Progenitor cell of endocrine pancreas (in vitro differentiated cells): ENCODE data around the gene TIMP2. TPM values are rescaled to one million over a fixed set of nuclear protein-coding genes. Genes with fewer than 3 reads are reported as not detected.
A peak's percentile ranks its signal among the peaks of the same experiment; 100 is the strongest.

ENCODE experiments used
- DNase-seq: peaks from one replicate; pipeline ENCODE4 v3.0.0; 2021; ENCODE audit warnings: low spot score; ENCODE audit not compliant: unreplicated experiment
- H3K27ac Mint-ChIP-seq: 2 replicates; pipeline ENCODE4 v1.8.0; 2021; ENCODE audit warnings: mild to moderate bottlenecking, moderate library complexity, mixed read lengths
- H3K27me3 Mint-ChIP-seq: 2 replicates; pipeline ENCODE4 v1.8.0; 2021; ENCODE audit warnings: mixed read lengths
- H3K36me3 Mint-ChIP-seq: 2 replicates; pipeline ENCODE4 v1.8.0; 2022; ENCODE audit warnings: mixed read lengths; ENCODE audit not compliant: insufficient read depth
- H3K4me1 Mint-ChIP-seq: 2 replicates; pipeline ENCODE4 v1.8.0; 2021; ENCODE audit warnings: low read depth, mixed read lengths
- H3K4me3 Mint-ChIP-seq: 2 replicates; pipeline ENCODE4 v1.8.0; 2021; ENCODE audit warnings: low read depth, mild to moderate bottlenecking, moderate library complexity, mixed read lengths
- H3K9me3 Mint-ChIP-seq: 2 replicates; pipeline ENCODE4 v1.8.0; 2021; ENCODE audit warnings: low read depth, mixed read lengths
- total RNA-seq: library from RNA; stranded (reverse); gene quantifications from 2 replicates; pipeline ENCODE4 v1.2.1, GENCODE V29; 2021
- TF ChIP-seq, protein P1 (sequence below): fragments of 200-600 bp; sonication (generic); IDR thresholded peaks from one replicate; pipeline ENCODE4 v1.5.0; 2021; ENCODE audit warnings: antibody characterized with exemption, mild to moderate bottlenecking; ENCODE audit not compliant: unreplicated experiment

TIMP2 gene
- total RNA-seq, 1 donor from 2014 or later = 51.4 TPM

DNA sequence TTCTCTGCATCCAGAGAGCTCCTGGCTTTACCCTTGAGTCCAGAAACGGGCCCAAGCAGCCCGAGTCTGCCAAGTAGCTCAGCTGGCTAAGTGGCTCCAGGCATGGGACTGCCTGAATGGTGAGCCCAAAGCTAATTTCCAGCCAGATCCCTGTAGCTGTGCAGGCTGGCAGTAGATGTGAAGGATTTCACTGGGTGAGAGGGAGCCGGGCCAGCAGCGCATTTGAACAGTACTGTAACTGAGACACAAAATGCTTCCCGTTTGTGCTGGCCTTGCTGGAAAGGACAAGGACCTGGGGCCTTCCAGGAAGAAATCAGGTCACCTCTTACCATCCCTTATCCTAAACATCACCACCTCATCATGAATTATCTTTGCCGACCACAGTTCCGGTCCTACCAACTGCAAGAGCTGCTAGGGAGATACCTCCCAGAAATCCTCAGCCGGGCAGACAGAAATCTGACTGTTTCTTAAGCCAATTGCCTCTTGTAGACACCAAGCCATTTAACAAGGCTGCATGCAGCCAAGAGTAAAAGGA lies 3.7 kb downstream of the TIMP2 start:
- peaks cover 31% of the 10 kb centered on the region for H3K4me1 Mint-ChIP-seq
- H3K4me3 Mint-ChIP-seq = no peak overlapping the region
- peaks cover 2% of the 10 kb centered on the region for H3K27me3 Mint-ChIP-seq
- DNase-seq = no peak
- H3K27ac Mint-ChIP-seq = peak overlapping the region; percentile 68
- TF ChIP-seq, protein P1, sequence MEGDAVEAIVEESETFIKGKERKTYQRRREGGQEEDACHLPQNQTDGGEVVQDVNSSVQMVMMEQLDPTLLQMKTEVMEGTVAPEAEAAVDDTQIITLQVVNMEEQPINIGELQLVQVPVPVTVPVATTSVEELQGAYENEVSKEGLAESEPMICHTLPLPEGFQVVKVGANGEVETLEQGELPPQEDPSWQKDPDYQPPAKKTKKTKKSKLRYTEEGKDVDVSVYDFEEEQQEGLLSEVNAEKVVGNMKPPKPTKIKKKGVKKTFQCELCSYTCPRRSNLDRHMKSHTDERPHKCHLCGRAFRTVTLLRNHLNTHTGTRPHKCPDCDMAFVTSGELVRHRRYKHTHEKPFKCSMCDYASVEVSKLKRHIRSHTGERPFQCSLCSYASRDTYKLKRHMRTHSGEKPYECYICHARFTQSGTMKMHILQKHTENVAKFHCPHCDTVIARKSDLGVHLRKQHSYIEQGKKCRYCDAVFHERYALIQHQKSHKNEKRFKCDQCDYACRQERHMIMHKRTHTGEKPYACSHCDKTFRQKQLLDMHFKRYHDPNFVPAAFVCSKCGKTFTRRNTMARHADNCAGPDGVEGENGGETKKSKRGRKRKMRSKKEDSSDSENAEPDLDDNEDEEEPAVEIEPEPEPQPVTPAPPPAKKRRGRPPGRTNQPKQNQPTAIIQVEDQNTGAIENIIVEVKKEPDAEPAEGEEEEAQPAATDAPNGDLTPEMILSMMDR = no peak
- H3K9me3 Mint-ChIP-seq = no peaks in the 10 kb centered on the region
- no peaks in the 10 kb centered on the region for H3K36me3 Mint-ChIP-seq

DNA sequence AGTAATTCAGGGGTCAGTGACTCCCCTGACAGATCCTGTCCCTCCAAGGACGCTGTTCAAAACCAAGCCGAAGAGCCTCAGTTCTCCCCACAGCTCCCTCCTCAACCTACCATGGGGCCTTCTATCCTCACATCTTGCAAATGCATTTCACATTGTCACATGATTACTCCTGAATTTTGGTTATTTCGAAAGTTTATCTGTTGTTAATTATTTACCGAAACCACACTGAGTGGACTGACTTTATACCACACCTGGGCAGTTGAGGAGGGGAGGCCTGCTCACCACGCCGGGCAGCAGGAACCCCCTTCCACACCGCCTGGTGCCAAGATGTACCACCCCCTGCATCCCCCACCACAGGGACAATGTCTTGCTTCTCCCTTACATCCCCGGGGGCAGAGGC lies 4.7 kb downstream of the TIMP2 start:
- DNase-seq = no peak
- no peaks in the 10 kb centered on the region for H3K36me3 Mint-ChIP-seq
- peaks cover 31% of the 10 kb centered on the region for H3K4me1 Mint-ChIP-seq
- TF ChIP-seq, protein P1 = no peak
- H3K27me3 Mint-ChIP-seq = no peaks in the 10 kb centered on the region
- no peak overlapping the region for H3K27ac Mint-ChIP-seq
- H3K9me3 Mint-ChIP-seq = no peaks in the 10 kb centered on the region
- H3K4me3 Mint-ChIP-seq = no peak overlapping the region

DNA sequence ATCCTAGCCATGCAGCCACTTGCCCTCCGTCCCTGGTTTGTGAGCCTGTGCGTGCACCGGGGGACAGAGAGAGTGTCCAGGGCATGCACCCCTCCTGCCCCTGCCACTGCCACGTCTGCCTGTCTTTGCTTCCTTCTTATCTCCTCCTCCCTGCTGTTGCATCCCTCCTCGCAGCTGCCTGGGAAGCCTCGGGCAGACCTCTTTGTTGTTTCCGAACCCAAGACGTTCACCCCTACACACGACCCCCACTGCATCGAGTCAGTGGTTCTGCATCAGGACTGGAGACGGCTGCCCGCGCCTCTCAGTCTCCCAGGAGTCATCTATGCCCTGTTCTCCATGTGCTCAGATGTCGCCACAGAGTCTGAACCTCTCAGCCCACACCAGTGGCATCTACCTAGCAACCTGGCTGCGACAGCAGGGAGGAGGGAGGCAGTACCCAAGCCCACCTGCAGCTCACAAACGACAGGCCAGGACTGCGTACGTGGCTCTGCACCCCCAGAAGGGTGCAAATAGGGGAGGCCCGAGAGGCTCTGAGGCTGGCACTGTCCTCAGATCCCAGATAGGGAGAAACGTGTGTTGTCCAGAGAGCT lies 5.2 kb downstream of the TIMP2 start:
- Mint-ChIP-seq H3K4me1 (peaks cover 34% of the 10 kb centered on the region), H3K27ac (peak overlapping the region; percentile 22), H3K9me3 (no peaks in the 10 kb centered on the region), H3K27me3 (no peaks in the 10 kb centered on the region), H3K36me3 (peaks cover 2% of the 10 kb centered on the region), H3K4me3 (no peak overlapping the region)
- TF ChIP-seq, protein P1 = no peak
- no peak for DNase-seq

DNA sequence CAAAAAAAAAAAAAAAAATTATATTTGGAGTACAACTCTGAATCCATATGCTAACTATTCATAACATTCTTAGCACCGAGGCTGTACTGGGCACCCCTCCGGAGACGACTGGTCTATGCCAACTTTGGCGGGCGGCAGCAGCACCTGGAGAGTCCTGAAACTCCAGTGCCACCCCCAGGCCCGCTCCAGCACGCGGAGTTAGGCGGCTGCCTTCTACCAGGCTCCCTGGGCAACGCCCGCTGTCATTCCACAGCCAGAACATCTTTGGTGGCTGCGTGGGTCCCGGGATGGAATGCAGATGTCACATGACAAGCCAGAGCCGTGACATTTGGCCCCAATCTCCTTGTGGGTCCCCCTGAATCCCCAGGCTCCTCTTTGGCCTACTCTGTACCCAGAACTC lies 6.2 kb downstream of the TIMP2 start:
- no peaks in the 10 kb centered on the region for H3K9me3 Mint-ChIP-seq
- no peak overlapping the region for H3K27ac Mint-ChIP-seq
- no peak for DNase-seq
- H3K4me3 Mint-ChIP-seq = no peak overlapping the region
- TF ChIP-seq, protein P1 = no peak
- H3K4me1 Mint-ChIP-seq = peaks cover 34% of the 10 kb centered on the region
- no peaks in the 10 kb centered on the region for H3K27me3 Mint-ChIP-seq
- H3K36me3 Mint-ChIP-seq = peaks cover 2% of the 10 kb centered on the region

DNA sequence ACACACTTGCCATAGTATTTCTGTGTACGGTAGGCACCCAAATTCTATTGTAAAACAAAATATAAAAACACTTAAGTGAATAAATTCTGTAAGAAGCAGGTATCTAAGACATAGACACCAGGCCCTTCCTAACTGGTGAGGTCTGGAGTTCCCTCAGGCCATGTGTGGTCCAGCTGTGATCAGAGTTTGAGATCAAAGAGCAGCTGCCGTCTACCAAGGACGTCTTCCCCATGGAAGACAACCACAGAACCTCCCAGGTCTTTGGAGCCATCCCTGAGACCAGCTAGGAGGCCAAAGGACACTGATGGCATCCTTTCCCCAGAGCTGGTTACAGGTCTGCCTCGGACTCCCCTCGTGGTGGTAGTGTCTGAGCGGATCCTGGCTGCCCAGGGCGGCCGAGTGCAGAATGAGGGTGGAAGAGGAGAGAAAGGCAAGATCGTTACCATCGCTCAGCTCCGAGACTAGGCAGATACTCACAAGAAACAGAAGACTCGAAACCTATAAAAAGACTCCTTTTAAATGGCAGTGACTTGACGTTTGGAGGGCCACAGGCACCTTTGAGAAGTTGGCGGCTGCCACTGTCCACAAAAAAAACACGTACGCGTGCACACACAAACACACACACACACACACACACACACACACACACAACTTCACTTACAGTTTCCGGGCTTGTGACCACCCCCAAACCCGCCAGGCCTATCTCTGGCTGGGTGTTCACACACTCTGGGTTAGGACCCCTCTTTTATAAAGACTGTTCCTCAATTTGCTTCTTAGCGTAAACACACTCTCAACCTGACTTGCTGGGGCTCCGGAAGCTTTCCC lies 7.5 kb downstream of the TIMP2 start:
- H3K27ac Mint-ChIP-seq = peak overlapping the region; percentile 57

More for the DNA sequence above, 7.5 kb downstream of the TIMP2 start:
- peaks cover 25% of the 10 kb centered on the region for H3K4me1 Mint-ChIP-seq
- no peak overlapping the region for H3K4me3 Mint-ChIP-seq
- TF ChIP-seq, protein P1 = no peak
- H3K9me3 Mint-ChIP-seq = no peaks in the 10 kb centered on the region
- H3K27me3 Mint-ChIP-seq = no peaks in the 10 kb centered on the region
- no peak for DNase-seq
- H3K36me3 Mint-ChIP-seq = peaks cover 2% of the 10 kb centered on the region
